Prostate gland (tissue), 2 donors: ENCODE results near the gene CTNNA2.

Experiments
- POLR2A ChIP-seq: fragments of 450-650 bp; IDR thresholded peaks from one replicate; pipeline ENCODE4 v1.6.1; 2016; ENCODE audit warnings: antibody characterized with exemption, mild to moderate bottlenecking
- POLR2AphosphoS5 ChIP-seq: sonication (generic); formaldehyde crosslinking; IDR thresholded peaks from one replicate; pipeline ENCODE4 v1.6.1; 2017; ENCODE audit warnings: antibody characterized with exemption
- TF ChIP-seq, protein P1 (sequence below), 4 experiments: fragments of 200-600 bp in 2 of 4; fragments of 450-650 bp in 2 of 4; sonication (generic) in 2 of 4; IDR thresholded peaks; 1 replicate in 3 of 4; 2 replicates in 1 of 4; pipeline ENCODE4 v1.5.1; 2016 to 2019; ENCODE audit warnings: antibody characterized with exemption in 4 of 4, mild to moderate bottlenecking in 2 of 4, moderate library complexity in 2 of 4

DNA sequence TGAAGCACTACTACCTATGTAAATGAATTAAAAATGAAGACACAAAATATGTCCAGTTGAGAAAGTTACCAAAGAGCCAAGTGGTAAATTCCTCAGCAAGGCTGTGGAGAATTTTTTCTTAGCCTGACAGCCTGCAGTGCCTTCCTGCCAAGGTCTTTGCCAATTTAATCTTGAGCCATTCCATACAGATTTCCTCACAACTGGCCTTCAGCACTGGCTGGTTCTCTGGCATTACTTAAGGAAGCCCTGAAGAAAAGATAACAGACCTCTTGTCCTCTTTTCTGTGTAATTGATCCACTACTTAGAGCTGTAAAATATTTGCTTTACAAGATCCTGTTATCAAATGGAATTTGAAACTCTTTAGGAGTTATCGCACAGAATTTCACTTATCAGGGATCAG lies 1125.9 kb downstream of the CTNNA2 start:
- TF ChIP-seq, protein P1, sequence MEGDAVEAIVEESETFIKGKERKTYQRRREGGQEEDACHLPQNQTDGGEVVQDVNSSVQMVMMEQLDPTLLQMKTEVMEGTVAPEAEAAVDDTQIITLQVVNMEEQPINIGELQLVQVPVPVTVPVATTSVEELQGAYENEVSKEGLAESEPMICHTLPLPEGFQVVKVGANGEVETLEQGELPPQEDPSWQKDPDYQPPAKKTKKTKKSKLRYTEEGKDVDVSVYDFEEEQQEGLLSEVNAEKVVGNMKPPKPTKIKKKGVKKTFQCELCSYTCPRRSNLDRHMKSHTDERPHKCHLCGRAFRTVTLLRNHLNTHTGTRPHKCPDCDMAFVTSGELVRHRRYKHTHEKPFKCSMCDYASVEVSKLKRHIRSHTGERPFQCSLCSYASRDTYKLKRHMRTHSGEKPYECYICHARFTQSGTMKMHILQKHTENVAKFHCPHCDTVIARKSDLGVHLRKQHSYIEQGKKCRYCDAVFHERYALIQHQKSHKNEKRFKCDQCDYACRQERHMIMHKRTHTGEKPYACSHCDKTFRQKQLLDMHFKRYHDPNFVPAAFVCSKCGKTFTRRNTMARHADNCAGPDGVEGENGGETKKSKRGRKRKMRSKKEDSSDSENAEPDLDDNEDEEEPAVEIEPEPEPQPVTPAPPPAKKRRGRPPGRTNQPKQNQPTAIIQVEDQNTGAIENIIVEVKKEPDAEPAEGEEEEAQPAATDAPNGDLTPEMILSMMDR (IDR thresholded peaks at IDR 0.05) = no peak
- TF ChIP-seq POLR2AphosphoS5 (no peak), POLR2A (no peak)
